NCI-H2081 (cell line): Measurements from ENCODE around the gene CCDC200.
A peak's percentile ranks its signal among the peaks of the same experiment; 100 is the strongest.
"Not testable (repeated sequence)": the region's sequence is repeated elsewhere in the genome, so short reads cannot be mapped to it uniquely, and the experiment has no call there.

Experiments
- DNase-seq, 2 experiments: peaks; one replicate each; lab custom pipeline; 2025; lab: John Stamatoyannopoulos, UW

The CCDC200 gene

DNA sequence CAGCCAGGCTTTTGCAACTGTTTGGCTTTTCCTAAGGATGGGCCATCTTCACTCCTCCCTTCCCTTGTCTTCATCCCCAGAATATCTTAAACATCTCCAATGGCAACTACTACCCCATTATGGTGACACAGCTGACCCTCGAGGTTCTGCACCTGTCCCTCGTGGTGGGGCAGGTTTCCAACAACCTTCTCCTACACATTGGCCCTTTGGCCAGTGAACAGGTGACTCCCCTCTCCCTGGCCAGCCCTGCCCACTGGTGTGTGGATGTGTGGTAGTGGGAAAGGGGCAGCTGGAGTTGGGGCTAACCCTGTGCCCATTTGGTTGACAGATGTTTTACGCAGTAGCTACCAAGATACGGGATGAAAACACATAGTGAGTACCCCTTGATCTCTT lies 12.1 kb downstream of the CCDC200 start:
- no peak for DNase-seq

DNA sequence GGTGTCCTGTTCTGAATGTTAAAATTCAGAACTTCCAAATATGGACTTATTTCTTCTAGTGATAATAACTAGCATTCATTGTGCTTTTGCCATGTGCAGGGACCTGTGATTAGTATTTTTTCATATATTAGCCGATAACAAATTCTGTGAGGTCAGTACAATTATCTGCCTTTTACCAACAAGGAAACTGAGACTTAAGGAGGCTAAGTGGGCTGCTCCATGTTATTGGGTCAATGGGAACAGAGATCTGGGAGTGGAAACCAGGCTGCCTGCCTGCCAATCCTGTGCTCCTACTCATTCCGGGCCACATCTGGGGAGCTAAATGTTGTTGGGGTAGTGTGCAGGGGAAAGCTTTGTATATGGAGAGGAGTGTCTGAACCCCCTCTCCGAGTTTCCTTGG lies 13.1 kb downstream of the CCDC200 start:
- no peak for DNase-seq

DNA sequence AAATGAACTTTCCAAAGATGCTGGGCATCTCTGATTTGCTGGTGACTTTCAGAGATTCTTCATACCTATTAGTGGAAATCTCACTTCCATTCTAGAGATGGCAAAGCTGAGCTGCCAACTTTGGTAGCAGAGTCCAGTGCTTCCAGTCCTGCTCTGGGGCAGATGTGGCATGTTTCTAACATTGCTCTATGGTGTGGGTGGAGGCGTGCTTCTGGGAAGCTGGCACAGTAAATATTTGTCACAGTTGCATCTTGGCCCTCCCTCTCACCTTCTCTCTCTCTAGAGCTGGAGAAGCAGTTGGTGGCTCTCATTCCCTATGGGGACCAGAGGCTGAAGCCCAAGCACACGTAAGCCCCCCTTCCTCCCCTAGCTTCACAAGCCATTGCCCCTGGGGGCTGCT lies 14.9 kb downstream of the CCDC200 start:
- DNase-seq = no peak

DNA sequence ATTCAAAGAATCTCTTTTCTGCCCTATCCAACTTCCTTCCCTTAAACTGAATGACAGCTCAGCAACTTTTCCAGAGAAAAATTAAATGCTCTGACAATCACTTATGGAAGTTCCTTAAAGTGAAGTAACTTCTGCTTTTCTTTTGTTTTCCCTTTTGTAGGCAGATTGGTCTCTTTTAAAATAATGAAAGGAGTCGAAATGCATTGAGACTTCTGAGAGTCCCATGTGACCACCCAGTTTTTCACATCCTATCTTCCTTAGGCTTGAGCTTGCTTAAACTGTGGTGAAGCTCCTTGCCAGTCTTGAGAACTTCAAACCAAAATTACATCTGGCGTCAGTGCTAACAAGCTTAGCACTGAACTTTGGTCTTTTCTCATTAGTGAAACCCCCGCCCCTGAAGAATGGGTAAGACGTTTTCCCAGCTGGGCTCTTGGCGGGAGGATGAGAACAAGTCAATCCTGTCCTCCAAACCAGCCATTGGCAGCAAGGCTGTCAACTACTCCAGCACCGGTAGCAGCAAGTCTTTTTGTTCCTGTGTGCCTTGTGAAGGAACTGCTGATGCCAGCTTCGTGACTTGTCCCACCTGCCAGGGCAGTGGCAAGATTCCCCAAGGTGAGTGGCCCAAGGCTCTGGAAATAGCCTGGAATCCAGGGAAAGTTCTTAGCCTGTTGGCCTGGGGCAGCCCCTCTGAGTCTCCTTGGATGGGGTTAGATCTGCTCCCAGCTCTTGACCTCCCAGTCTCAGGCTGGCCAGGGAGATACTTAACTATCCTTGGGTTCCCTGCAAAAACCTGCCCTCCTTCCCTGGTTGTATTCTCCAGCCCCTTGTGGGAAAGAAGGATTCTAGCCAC lies 15.6 kb downstream of the CCDC200 start:
- DNase-seq = no peak

DNA sequence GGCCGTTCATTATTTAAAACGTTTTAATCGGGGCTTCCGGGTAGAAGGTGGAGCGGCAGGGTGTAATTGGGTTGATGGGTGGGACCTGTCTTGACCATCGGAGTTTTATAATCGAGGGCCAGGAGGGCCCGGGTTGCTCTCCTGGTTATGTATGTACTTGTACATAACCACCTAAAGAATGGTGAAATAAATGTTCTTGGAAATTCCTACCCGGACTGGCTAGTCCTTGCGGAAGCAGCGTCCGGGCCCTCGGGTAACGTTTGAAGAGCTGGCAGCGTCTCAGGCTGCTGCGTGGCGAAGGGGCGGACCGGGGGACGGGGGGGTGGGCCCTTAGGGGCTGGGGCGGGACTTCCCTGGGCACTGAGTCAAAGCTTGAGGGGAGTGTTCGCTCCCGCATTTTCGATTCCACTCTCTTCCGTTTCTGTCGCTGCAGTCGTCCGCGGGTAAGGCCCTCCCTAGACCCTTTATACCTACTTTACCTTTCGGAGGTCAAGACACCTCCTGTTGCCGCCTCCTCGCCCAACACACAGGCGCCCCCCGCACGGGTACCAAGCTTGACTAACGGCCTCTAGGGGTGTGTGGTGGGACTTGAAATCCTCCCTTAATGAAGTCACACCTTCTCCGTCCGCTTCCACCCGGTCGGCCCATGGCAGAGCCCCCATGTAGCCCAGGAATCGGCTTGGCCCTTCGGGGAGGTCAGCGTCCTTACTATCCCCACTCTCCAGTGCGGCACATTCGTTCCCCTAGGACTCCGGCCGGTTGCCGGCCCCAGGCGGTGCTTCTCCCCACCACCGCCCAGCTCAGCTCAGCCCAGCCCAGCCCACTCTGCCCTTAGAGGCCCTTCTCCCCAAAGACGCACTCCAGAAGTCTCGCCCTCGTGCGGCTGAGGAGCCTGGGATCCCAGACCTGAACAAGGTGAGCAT lies 16.7 kb downstream of the CCDC200 start, which contains the start of gene TMEM106A:
Gene TMEM106A (plus strand): TSS at position 396 of the 923 bp plus-strand sequence. CDS start 1,167 bp downstream, outside the sequence.
- no peak for DNase-seq

DNA sequence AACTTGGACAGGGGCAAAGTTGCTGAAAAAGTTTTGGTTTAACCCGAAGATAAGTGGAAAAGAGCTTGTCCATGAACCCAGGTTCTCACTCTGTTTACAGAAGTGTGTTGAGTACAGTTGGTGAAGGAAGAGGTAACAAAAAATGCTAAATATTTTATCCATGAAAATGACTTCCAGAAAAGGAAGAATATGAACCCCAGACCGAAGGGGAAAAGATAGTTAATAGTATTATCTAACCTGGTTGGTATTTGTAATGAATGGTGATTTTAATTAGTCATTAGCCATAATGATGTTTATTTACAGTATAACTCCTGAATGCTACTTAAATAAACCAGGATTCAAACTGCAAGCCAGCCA lies 17.3 kb downstream of the CCDC200 start:
- no peak for DNase-seq

DNA sequence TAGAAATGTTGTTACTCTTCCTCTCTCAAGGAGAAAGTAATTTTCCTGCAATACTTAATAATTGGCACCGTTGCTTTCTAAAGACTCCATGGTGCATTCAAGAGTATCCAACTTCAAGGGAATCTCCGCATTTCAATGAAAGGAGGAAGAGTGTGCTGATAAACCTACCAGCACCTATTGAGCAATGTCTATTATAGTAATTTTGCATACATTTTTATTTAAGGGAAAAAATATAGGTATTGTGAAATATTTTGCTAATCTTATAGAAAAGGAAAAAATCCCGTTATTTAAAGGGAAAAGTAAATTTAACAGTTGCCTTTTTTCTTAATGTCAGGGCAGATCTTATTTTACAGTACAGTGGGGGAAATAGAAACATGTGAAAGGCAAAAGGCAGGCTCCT lies 17.8 kb downstream of the CCDC200 start:
- no peak for DNase-seq

DNA sequence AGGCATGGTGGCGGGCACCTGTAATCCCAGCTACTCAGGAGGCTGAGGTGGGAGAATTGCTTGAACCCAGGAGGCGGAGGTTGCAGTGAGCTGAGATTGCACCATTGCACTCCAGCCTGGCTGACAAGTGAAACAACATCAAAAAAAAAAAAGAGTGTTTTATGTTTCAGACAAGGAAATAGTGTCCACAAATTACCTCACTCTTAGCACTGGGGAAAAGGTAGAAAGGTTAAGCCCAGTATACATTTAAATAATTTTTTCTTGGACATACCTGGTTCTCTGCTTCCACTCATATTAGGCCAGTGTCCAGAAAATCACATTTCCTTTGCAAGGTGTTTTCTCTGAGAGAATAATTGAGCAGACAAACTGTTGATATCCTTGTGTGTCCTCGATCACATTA lies 25.4 kb downstream of the CCDC200 start:
- not testable (repeated sequence) for DNase-seq

DNA sequence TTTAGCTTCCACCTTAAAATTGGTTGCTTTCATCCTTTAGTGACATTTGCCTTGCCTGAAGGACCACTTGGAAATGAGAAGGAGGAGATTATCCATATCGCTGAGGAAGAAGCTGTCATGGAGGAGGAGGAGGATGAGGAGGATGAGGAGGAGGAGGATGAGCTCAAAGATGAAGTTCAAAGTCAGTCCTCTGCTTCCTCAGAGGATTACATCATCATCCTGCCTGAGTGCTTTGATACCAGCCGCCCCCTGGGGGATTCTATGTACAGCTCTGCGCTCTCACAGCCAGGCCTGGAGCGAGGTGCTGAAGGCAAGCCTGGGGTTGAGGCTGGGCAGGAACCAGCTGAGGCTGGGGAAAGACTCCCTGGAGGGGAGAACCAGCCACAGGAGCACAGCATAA lies 28.3 kb downstream of the CCDC200 start:
- DNase-seq = no peak

DNA sequence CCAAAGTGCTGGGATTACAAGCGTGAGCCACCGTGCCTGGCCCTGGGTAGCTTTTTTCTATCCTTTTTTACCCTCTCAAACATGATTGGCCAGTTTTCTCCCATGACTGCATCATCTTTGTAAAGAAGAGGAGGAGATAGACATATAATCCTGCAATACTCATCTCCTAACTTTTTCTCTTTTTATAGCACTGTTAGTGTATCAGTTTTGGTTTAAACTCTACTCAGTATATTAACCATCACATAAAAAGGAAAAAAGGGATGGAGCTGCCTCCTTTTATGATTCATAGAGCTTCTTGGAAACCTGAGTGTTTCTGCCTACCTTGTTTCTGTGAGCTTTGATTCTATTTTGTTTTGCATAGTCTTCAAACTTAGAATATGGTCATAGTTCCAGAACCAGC lies 28.8 kb downstream of the CCDC200 start:
- no peak for DNase-seq

DNA sequence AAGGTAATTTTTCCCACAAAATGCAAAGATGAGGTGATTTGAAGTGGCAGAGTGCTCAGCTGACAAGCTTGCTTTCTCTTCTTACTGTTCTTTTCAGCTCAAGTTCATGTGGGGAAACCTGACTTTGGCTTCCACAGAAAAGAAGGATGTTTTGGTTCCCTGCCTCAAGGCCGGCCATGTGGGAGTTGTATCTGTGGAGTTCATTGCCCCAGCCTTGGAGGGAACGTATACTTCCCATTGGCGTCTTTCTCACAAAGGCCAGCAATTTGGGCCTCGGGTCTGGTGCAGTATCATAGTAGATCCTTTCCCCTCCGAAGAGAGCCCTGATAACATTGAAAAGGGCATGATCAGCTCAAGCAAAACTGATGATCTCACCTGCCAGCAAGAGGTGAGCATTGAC lies 35.2 kb downstream of the CCDC200 start:
- DNase-seq = no peak

DNA sequence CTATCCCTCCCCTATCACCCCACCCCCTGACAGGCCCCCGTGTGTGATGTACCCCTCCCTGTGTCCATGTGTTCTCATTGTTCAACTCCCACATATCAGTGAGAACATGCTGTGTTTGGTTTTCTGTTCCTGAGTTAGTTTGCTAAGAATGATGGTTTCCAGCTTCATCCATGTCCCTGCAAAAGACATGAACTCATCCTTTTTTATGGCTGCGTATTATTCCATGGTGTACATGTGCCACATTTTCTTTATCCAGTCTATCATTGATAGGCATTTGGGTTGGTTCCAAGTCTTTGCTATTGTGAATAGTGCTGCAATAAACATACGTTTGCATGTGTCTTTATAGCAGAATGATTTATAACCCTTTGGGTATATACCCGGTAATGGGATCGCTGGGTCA lies 41.8 kb downstream of the CCDC200 start:
- DNase-seq = not testable (repeated sequence)

DNA sequence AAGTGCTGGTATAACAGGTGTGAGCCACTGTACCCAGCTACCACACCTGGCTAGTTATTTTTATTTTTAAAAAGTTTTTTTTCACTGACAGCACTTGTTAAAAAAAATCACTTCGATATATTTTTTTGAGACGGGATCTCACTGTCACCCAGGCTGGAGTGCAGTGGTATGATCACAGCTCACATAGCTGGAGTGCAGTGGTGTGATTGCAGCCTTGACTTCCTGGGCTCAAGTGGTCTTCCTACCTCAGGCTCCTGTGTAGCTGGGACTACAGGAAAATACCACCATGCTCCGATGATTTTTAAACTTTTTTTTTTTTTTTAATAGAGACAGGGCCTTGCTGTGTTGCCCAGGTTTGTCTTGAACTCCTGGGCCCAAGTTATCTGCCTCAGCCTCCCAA lies 44.5 kb downstream of the CCDC200 start:
- no peak for DNase-seq

DNA sequence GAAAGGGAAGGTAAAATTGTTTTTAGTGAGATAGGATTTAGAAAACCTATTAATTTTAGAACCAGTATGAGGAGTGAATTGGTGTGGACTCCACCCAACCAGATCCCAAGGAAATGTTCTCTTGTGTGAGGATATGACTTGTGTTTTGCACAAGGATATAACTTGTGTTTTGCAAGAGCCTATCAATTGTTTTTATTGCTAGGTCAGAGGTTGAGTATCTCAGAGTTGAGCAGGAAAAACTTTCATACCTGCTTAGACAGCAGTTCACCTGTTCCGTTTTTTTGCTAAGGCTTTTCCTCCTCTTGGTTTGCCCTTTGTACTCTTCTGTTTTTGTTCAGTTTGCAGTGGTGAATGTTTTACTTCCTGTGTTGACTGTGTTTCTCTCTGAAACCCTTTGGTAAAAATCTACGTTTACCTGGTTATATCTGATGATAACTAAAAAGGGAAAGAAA lies 52.3 kb downstream of the CCDC200 start:
- no peak for DNase-seq

DNA sequence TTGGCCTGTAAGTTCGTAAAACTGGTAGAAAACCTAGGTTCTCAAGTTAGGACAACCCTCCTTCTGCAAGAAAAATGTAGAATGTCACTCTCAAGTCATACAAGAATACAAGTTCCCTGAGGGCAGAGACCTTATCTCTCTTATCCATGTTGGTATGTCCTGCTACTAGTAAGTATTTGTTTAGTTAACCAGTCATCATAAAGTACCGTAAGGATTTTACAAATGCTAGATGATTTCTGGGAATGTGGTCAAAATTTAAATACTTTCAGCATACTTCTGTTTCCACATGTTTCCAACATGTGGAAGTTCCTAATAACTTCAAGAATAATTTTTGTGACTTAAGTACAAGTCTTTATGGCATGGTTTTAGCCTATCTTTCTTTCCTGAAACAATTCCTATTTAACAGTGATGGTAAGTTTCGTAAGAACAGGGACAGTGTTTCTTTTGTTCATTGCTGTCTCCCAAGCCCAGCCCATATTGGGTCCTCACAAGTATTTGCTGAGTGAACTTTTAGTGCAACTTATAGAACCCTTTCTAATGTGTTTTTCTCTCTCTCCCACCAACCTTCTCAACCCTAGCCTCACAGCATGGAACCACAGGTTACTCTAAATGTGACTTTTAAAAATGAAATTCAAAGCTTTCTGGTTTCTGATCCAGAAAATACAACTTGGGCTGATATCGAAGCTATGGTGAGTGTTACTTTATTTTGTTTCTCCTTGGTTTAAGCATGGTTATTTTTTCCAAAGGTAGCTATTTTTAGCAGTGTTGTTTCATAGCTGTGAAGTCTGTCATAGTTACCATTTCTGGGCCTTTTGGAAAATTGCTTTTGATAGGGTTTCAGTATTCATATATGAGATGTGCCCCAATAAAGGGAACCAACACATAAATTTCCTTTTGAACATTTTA lies 53.0 kb downstream of the CCDC200 start:
- no peak for DNase-seq

DNA sequence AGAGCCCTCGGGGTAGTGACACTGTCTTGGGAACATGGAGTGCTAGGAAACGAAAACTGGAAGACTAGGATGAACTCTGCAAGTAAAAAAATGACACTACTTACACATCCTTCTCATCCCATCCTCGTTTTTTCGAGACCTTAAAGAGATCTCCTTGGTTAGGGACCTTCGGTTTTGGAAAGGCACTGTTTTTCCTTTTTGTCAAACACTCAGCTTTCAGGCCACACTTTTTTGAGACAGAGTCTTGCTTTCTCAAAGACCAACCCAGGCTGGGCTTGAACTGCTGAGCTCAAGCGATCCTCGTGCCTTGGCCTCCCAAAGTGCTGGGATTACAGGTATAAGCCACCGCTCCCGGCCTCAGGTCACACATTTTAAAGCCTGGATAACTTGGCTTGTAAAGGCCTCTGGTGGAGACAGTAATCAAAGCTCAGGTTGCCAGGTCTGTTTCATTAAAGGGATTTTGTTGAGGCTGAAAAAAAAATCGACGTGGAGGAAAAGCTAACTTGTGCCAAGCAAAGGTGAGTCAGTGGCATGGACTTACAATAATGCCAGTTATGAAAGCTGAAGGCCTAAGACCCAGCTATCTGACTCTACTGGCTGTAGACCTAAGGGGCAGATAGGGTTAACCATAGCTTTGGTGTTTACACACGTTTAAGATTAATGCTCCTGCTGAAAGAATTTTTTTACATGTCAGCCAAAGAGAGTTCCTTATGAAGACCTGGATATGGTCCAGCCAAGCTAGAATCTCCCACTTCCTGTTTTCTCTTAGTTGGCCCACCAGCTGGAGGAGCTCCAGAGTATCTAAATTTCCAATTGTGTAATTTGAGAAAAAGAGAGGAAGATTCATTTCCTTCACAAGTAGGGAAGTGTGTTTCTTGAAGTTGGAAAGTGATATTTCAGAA lies 56.6 kb downstream of the CCDC200 start:
- peak; percentile 34 to 58 for DNase-seq
